SK-N-SH treated with all-trans-retinoic acid at 6 μM for 48 hours (cell line): ENCODE data around the gene CTBP2.

Experiments
- ARNTL ChIP-seq: fragments of 450-650 bp; formaldehyde crosslinking; IDR thresholded peaks from 2 replicates; pipeline ENCODE4 v1.5.0; 2020; ENCODE audit warnings: low read depth, mild to moderate bottlenecking, moderate library complexity, borderline replicate concordance
- CREB5 ChIP-seq: fragments of 250-450 bp; sonication (Bioruptor Pico); IDR thresholded peaks from 2 replicates; pipeline ENCODE4 v1.5.1; 2020; ENCODE audit warnings: low read depth, mild to moderate bottlenecking, moderate library complexity
- ISL1 ChIP-seq: fragments of 250-450 bp; sonication (Bioruptor Pico); IDR thresholded peaks from 2 replicates; pipeline ENCODE4 v2.1.2; 2022; ENCODE audit warnings: mild to moderate bottlenecking, moderate library complexity
- RARB ChIP-seq: fragments of 250-450 bp; sonication (Bioruptor Pico); IDR thresholded peaks from 2 replicates; pipeline ENCODE4 v1.8.0; 2021; ENCODE audit warnings: mild to moderate bottlenecking, moderate library complexity
- ZFP3 ChIP-seq: fragments of 250-450 bp; sonication (Bioruptor Pico); IDR thresholded peaks from 2 replicates; pipeline ENCODE4 v1.5.0; 2020; ENCODE audit warnings: mild to moderate bottlenecking, moderate library complexity
- ZFP30 ChIP-seq: fragments of 450-650 bp; formaldehyde crosslinking; IDR thresholded peaks from 2 replicates; pipeline ENCODE4 v1.5.0; 2022; ENCODE audit warnings: mild to moderate bottlenecking, moderate library complexity
- ZNF565 ChIP-seq: fragments of 450-650 bp; formaldehyde crosslinking; conservative IDR thresholded peaks from 2 replicates; pipeline ENCODE4 v1.5.0; 2020; ENCODE audit warnings: low read depth, mild to moderate bottlenecking, moderate library complexity
- ZNF8 ChIP-seq: fragments of 450-650 bp; formaldehyde crosslinking; IDR thresholded peaks from 2 replicates; pipeline ENCODE4 v1.5.0; 2020; ENCODE audit warnings: mild to moderate bottlenecking, moderate library complexity
- TF ChIP-seq, protein P1 (sequence below): fragments of 250-450 bp; sonication (Bioruptor Pico); IDR thresholded peaks from 2 replicates; pipeline ENCODE4 v1.8.0; 2020; ENCODE audit warnings: mild to moderate bottlenecking, moderate library complexity, borderline replicate concordance
- TF ChIP-seq, protein P2 (sequence below): fragments of 250-450 bp; sonication (Bioruptor Pico); IDR thresholded peaks from 2 replicates; pipeline ENCODE4 v1.8.0; 2021; ENCODE audit warnings: low read depth, mild to moderate bottlenecking, moderate library complexity, borderline replicate concordance

GRCh38 chr10:125103466-125103865 is 56.9 kb downstream of the CTBP2 start:
- TF ChIP-seq ZNF8 (CRISPR knock-in tag) (no peak), ZNF565 (CRISPR knock-in tag) (no peak), CREB5 (CRISPR knock-in tag) (no peak), RARB (CRISPR knock-in tag) (no peak), ISL1 (no peak), ARNTL (CRISPR knock-in tag) (no peak), ZFP30 (CRISPR knock-in tag) (no peak), ZFP3 (CRISPR knock-in tag) (no peak)
- TF ChIP-seq, protein P1, sequence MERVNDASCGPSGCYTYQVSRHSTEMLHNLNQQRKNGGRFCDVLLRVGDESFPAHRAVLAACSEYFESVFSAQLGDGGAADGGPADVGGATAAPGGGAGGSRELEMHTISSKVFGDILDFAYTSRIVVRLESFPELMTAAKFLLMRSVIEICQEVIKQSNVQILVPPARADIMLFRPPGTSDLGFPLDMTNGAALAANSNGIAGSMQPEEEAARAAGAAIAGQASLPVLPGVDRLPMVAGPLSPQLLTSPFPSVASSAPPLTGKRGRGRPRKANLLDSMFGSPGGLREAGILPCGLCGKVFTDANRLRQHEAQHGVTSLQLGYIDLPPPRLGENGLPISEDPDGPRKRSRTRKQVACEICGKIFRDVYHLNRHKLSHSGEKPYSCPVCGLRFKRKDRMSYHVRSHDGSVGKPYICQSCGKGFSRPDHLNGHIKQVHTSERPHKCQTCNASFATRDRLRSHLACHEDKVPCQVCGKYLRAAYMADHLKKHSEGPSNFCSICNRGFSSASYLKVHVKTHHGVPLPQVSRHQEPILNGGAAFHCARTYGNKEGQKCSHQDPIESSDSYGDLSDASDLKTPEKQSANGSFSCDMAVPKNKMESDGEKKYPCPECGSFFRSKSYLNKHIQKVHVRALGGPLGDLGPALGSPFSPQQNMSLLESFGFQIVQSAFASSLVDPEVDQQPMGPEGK: no peak
- TF ChIP-seq, protein P2, sequence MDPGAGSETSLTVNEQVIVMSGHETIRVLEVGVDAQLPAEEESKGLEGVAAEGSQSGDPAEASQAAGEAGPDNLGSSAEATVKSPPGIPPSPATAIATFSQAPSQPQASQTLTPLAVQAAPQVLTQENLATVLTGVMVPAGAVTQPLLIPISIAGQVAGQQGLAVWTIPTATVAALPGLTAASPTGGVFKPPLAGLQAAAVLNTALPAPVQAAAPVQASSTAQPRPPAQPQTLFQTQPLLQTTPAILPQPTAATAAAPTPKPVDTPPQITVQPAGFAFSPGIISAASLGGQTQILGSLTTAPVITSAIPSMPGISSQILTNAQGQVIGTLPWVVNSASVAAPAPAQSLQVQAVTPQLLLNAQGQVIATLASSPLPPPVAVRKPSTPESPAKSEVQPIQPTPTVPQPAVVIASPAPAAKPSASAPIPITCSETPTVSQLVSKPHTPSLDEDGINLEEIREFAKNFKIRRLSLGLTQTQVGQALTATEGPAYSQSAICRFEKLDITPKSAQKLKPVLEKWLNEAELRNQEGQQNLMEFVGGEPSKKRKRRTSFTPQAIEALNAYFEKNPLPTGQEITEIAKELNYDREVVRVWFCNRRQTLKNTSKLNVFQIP: no peak
